PFSK-1 (cell line): Measurements from ENCODE around the gene FGGY.

Experiments
- FOXP2 ChIP-seq: optimal IDR thresholded peaks from 2 replicates; pipeline ENCODE3; 2011; ENCODE audit warnings: borderline replicate concordance, control low read depth, inconsistent platforms; ENCODE audit not compliant: insufficient read depth; ENCODE audit errors: extremely low read length, extremely low read depth
- POLR2AphosphoS5 ChIP-seq: IDR thresholded peaks from 2 replicates; pipeline ENCODE4 v1.6.1; 2012; ENCODE audit warnings: low read depth, mild to moderate bottlenecking, control low read depth, low read length, moderate library complexity
- REST ChIP-seq, 2 experiments: IDR thresholded peaks; 2 replicates each; pipeline versions ENCODE4 v1.6.1 to v1.8.0; 2011 to 2012; ENCODE audit warnings: low read depth in 2 of 2, low read length in 2 of 2, control low read depth in 1 of 2, inconsistent platforms in 1 of 2, mild to moderate bottlenecking in 1 of 2, moderate library complexity in 1 of 2; ENCODE audit not compliant: insufficient read depth in 1 of 2
- SIN3A ChIP-seq: IDR thresholded peaks from 2 replicates; pipeline ENCODE4 v1.6.1; 2012; ENCODE audit warnings: mild to moderate bottlenecking, low read length, moderate library complexity, borderline replicate concordance; ENCODE audit not compliant: insufficient read depth
- TAF1 ChIP-seq: IDR thresholded peaks from 2 replicates; pipeline ENCODE4 v1.6.1; 2012; ENCODE audit warnings: low read length, control low read depth, borderline replicate concordance; ENCODE audit not compliant: insufficient read depth

GRCh38 chr1:59730302-59730701, 433.4 kb downstream of the FGGY start:
- TF ChIP-seq REST (IDR thresholded peaks at IDR 0.05; ENCODE audit: insufficient read depth in 1 of 2, low read depth in 2 of 2, low read length in 2 of 2) (no peak), FOXP2 (no peak), SIN3A (no peak), TAF1 (no peak), POLR2AphosphoS5 (no peak)
